HepG2 (cell line): ENCODE results near the gene NKAIN2. TPM values are rescaled to one million over a fixed set of nuclear protein-coding genes. Genes with fewer than 3 reads are reported as not detected.

ENCODE experiments used
- ATAC-seq: fragments of 200-7000 bp; cut with Tn5 transposase; 3 replicates; pipeline ENCODE4 v1.9.1; 2020; ENCODE audit warnings: mild to moderate bottlenecking, moderate library complexity
- BruUV-seq: library from RNA; stranded (reverse); fragments of 400-500 nt; replicated peaks from 2 replicates; lab custom pipeline; 2021; lab: Mats Ljungman, UMichigan
- CTCF ChIA-PET: fragments of 300-600 bp; formaldehyde crosslinking; extraction: SDS; loops from one replicate; lab custom pipeline; 2021; ENCODE audit warnings: low total read pairs, inconsistent platforms, low intra/inter-chr PET ratio; lab: Yijun Ruan, JAX
- POLR2A ChIA-PET: fragments of 350-600 bp; sonication (Branson Sonifier 250); formaldehyde crosslinking; loops from one replicate; lab custom pipeline; 2020; ENCODE audit warnings: antibody characterized with exemption, inconsistent platforms; lab: Yijun Ruan, JAX
- DNase-seq: peaks from one replicate; pipeline ENCODE4 v3.0.0-alpha.2; 2015; ENCODE audit warnings: low spot score
- FAIRE-seq: peaks from 3 replicates; lab custom pipeline; 2011; peaks lifted over from hg19 to GRCh38; lab: Jason Lieb, UNC
- H2AFZ ChIP-seq: one replicate; pipeline ENCODE4 v1.6.1; 2011; ENCODE audit warnings: low read length, inconsistent platforms
- H3K27ac ChIP-seq: fragments of 300-600 bp; 3 replicates; pipeline ENCODE4 v1.8.0; 2011; ENCODE audit warnings: mixed run types, mild to moderate bottlenecking, mixed read lengths, low read length, inconsistent platforms; ENCODE audit not compliant: insufficient read depth; ENCODE audit errors: extremely low read length
- H3K27me3 ChIP-seq, 2 experiments: fragments of 200-600 bp in 1 of 2; 2 replicates in 1 of 2; 3 replicates in 1 of 2; pipeline versions ENCODE4 v1.6.0 to v1.8.0; 2011; ENCODE audit warnings: low read length in 2 of 2, mild to moderate bottlenecking in 2 of 2, moderate library complexity in 2 of 2, inconsistent platforms in 1 of 2; ENCODE audit not compliant: insufficient read depth in 2 of 2, control insufficient read depth in 1 of 2
- H3K36me3 ChIP-seq, 2 experiments: fragments of 200-600 bp in 1 of 2; replicated peaks in 1 of 2; 2 replicates in 1 of 2; 3 replicates in 1 of 2; pipeline versions ENCODE4 v1.5.1 to v1.8.0; 2011; ENCODE audit warnings: low read length in 2 of 2, inconsistent platforms in 1 of 2; ENCODE audit not compliant: insufficient read depth in 2 of 2, control insufficient read depth in 1 of 2
- H3K4me1 ChIP-seq: 2 replicates; pipeline ENCODE4 v1.5.1; 2012; ENCODE audit warnings: low read length, inconsistent platforms; ENCODE audit not compliant: insufficient read depth
- H3K4me2 ChIP-seq: 2 replicates; pipeline ENCODE4 v1.6.0; 2011; ENCODE audit warnings: low read depth, low read length, inconsistent platforms
- H3K4me3 ChIP-seq, 3 experiments: fragments of 200-600 bp in 1 of 3; sonication (generic), shearing (Covaris generic) in 1 of 3; replicated peaks in 1 of 3; 2 replicates each; pipeline ENCODE4 v1.5.1; 2011 to 2016; ENCODE audit warnings: low read length in 3 of 3, inconsistent platforms in 2 of 3, low read depth in 2 of 3, mild to moderate bottlenecking in 2 of 3, control low read depth in 1 of 3, mixed read lengths in 1 of 3; ENCODE audit not compliant: insufficient read depth in 1 of 3
- H3K79me2 ChIP-seq: one replicate; pipeline ENCODE4 v1.6.1; 2011; ENCODE audit warnings: low read length, inconsistent platforms; ENCODE audit not compliant: insufficient read depth
- H3K9ac ChIP-seq: 2 replicates; pipeline ENCODE4 v1.6.0; 2011; ENCODE audit warnings: mild to moderate bottlenecking, low read depth, low read length, inconsistent platforms; ENCODE audit not compliant: insufficient read depth
- H3K9me3 ChIP-seq: 2 replicates; pipeline ENCODE4 v1.5.1; 2012; ENCODE audit warnings: mild to moderate bottlenecking, low read length
- H4K20me1 ChIP-seq: 2 replicates; pipeline ENCODE4 v1.6.0; 2011; ENCODE audit warnings: inconsistent platforms, mild to moderate bottlenecking, low read length, moderate library complexity; ENCODE audit not compliant: insufficient read depth
- ARNTL ChIP-seq: sonication (generic); formaldehyde crosslinking; IDR thresholded peaks from 2 replicates; pipeline ENCODE4 v1.4.0; 2020; ENCODE audit warnings: mild to moderate bottlenecking, missing genetic modification reagents
- MLLT10 ChIP-seq: sonication (generic); formaldehyde crosslinking; IDR thresholded peaks from 2 replicates; pipeline ENCODE4 v1.4.0; 2020; ENCODE audit warnings: missing genetic modification reagents
- TGIF2 ChIP-seq: IDR thresholded peaks from 2 replicates; pipeline ENCODE4 v1.6.1; 2016; ENCODE audit warnings: control low read depth, missing compliant biosample characterization
- TMF1 ChIP-seq: sonication (generic); formaldehyde crosslinking; IDR thresholded peaks from 2 replicates; pipeline ENCODE4 v1.8.1; 2022; ENCODE audit warnings: low read depth, missing genetic modification reagents
- ZMYM3 ChIP-seq: sonication (generic); formaldehyde crosslinking; IDR thresholded peaks from 2 replicates; pipeline ENCODE4 v1.5.1; 2020; ENCODE audit warnings: mild to moderate bottlenecking, missing genetic modification reagents
- ZNF546 ChIP-seq: sonication (generic); formaldehyde crosslinking; conservative IDR thresholded peaks from 2 replicates; pipeline ENCODE4 v1.8.1; 2023; ENCODE audit warnings: mild to moderate bottlenecking, missing genetic modification reagents
- ZNF567 ChIP-seq: sonication (generic); formaldehyde crosslinking; IDR thresholded peaks from 2 replicates; pipeline ENCODE4 v1.8.1; 2023; ENCODE audit warnings: mild to moderate bottlenecking, missing genetic modification reagents, borderline replicate concordance
- ZNF616 ChIP-seq: sonication (generic); formaldehyde crosslinking; IDR thresholded peaks from 2 replicates; pipeline ENCODE4 v1.5.0; 2020; ENCODE audit warnings: low read depth, mild to moderate bottlenecking, missing genetic modification reagents
- WGBS: methylation state at CpG from one replicate; pipeline ENCODE4 v1.1.6; 2017; ENCODE audit warnings: low lambda C conversion rate; 5-methylcytosine and 5-hydroxymethylcytosine counted together
- in situ Hi-C: cut with HindIII; loops from 2 replicates; pipeline ENCODE4 v1.10.0; 2017; ENCODE audit warnings: low pct_unique_long_range_greater_than_20kb; ENCODE audit not compliant: extremely low pct_ligation_motif_present
- intact Hi-C: fragments of 100-400 bp; cut with micrococcal nuclease; formaldehyde crosslinking; loops from one replicate; pipeline ENCODE4 v1.10.0; 2022; ENCODE audit not compliant: unreplicated experiment
- polyA plus RNA-seq, 8 experiments: library from polyadenylated mRNA; depleted of rRNA in 3 of 8; stranded (reverse) in 7 of 8; unstranded in 1 of 8; fragments of >200 nt; fragmentation: Illumina TruSeq in 4 of 8; extraction: Trizol in 4 of 8; gene quantifications; 2 replicates each; pipeline versions ENCODE4 v1.2.1 to v1.2.3, GENCODE V29; 2011 to 2016; ENCODE audit warnings: low read depth in 4 of 8, missing spikeins in 1 of 8, mixed read lengths in 1 of 8; ENCODE audit not compliant: insufficient read depth in 1 of 8
- total RNA-seq, 5 experiments: library from RNA; depleted of rRNA; stranded (reverse); fragments of >200 nt; fragmentation: Illumina TruSeq; extraction: Trizol; gene quantifications; 2 replicates each; pipeline ENCODE4 v1.2.3, GENCODE V29; 2016; ENCODE audit warnings: low read depth in 1 of 5
- TF ChIP-seq, protein P1 (sequence below): sonication (generic); formaldehyde crosslinking; IDR thresholded peaks from 2 replicates; pipeline ENCODE4 v1.8.0; 2022; ENCODE audit warnings: missing genetic modification reagents, mild to moderate bottlenecking, inconsistent platforms, borderline replicate concordance
- TF ChIP-seq, protein P2 (sequence below): sonication (generic); formaldehyde crosslinking; IDR thresholded peaks from 2 replicates; pipeline ENCODE4 v1.5.0; 2020; ENCODE audit warnings: missing genetic modification reagents
- TF ChIP-seq, protein P3 (sequence below): sonication (generic); formaldehyde crosslinking; IDR thresholded peaks from 2 replicates; pipeline ENCODE4 v1.9.0; 2021; ENCODE audit warnings: missing genetic modification reagents, borderline replicate concordance
- TF ChIP-seq, protein P4 (sequence below): sonication (generic); formaldehyde crosslinking; IDR thresholded peaks from 2 replicates; pipeline ENCODE4 v1.5.1; 2020; ENCODE audit warnings: mild to moderate bottlenecking, moderate library complexity, missing genetic modification reagents
- TF ChIP-seq, protein P5 (sequence below): sonication (generic); formaldehyde crosslinking; IDR thresholded peaks from 2 replicates; pipeline ENCODE4 v1.5.1; 2020; ENCODE audit warnings: missing genetic modification reagents, mild to moderate bottlenecking, borderline replicate concordance

Gene NKAIN2
- total and polyA plus RNA-seq, 2 of the 13 experiments (the other 11 are each of a cell fraction or from before 2014, with no cell fraction given), result not detected

DNA sequence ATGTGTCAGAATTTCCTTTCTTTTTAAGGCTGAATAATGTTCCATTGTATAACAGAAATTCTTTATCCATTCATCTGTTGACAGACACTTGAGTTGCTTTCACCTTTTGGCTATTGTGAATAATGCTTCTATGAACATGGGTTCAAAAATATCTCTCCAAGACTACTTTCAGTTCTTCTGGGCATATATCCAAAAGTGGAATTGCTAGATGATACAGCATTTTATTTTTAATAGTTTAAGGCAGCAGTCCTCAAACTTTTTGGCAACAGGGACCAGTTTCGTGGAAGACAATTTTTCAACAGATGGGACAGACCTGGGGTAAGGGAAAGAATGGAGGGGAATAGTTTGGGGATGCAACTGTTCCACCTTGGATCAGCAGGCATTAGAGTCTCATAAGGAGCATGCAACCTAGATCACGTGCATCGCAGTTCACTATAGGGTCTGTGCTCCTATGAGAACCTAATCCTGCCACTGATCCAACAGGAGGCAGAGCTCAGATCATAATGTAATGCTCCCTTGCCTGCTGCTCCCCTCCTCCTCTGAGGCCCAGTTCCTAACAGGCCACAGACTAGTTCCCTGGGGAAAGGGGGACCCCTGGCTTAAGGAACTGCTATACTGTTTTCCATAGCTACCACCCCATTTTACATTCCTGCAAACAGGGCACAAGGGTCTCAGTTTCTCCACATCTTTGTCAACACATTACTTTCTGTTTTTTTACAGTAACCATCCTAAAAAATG is 918.6 kb downstream of the NKAIN2 start:
- H3K36me3 ChIP-seq, result no peaks in the 10 kb centered on the region
- FAIRE-seq, result no peak
- CTCF ChIA-PET, result no interaction called here
- TF ChIP-seq, protein P1, sequence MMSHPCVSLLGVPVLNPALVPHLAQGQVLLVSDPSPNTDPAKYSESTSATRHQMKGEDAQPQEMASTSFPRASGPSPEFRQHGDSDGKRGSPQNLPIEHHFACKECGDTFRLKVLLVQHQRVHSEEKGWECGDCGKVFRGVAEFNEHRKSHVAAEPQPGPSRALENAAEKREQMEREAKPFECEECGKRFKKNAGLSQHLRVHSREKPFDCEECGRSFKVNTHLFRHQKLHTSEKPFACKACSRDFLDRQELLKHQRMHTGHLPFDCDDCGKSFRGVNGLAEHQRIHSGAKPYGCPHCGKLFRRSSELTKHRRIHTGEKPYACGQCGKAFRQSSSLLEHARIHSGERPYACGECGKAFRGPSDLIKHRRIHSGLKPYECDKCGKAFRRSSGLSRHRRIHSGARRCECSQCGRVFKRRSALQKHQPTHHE (CRISPR knock-in tag), result no peak
- TF ChIP-seq, protein P2, sequence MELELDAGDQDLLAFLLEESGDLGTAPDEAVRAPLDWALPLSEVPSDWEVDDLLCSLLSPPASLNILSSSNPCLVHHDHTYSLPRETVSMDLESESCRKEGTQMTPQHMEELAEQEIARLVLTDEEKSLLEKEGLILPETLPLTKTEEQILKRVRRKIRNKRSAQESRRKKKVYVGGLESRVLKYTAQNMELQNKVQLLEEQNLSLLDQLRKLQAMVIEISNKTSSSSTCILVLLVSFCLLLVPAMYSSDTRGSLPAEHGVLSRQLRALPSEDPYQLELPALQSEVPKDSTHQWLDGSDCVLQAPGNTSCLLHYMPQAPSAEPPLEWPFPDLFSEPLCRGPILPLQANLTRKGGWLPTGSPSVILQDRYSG (CRISPR knock-in tag), result no peak
- TF ChIP-seq ARNTL (CRISPR knock-in tag) (no peak), ZMYM3 (no peak), TMF1 (CRISPR knock-in tag) (no peak), ZNF546 (CRISPR knock-in tag) (no peak), ZNF616 (CRISPR knock-in tag) (no peak), ZNF567 (CRISPR knock-in tag) (no peak), TGIF2 (CRISPR knock-in tag) (no peak), MLLT10 (CRISPR knock-in tag) (no peak)
- TF ChIP-seq, protein P3, sequence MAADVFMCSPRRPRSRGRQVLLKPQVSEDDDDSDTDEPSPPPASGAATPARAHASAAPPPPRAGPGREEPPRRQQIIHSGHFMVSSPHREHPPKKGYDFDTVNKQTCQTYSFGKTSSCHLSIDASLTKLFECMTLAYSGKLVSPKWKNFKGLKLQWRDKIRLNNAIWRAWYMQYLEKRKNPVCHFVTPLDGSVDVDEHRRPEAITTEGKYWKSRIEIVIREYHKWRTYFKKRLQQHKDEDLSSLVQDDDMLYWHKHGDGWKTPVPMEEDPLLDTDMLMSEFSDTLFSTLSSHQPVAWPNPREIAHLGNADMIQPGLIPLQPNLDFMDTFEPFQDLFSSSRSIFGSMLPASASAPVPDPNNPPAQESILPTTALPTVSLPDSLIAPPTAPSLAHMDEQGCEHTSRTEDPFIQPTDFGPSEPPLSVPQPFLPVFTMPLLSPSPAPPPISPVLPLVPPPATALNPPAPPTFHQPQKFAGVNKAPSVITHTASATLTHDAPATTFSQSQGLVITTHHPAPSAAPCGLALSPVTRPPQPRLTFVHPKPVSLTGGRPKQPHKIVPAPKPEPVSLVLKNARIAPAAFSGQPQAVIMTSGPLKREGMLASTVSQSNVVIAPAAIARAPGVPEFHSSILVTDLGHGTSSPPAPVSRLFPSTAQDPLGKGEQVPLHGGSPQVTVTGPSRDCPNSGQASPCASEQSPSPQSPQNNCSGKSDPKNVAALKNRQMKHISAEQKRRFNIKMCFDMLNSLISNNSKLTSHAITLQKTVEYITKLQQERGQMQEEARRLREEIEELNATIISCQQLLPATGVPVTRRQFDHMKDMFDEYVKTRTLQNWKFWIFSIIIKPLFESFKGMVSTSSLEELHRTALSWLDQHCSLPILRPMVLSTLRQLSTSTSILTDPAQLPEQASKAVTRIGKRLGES (CRISPR knock-in tag), result no peak
- TF ChIP-seq, protein P4, sequence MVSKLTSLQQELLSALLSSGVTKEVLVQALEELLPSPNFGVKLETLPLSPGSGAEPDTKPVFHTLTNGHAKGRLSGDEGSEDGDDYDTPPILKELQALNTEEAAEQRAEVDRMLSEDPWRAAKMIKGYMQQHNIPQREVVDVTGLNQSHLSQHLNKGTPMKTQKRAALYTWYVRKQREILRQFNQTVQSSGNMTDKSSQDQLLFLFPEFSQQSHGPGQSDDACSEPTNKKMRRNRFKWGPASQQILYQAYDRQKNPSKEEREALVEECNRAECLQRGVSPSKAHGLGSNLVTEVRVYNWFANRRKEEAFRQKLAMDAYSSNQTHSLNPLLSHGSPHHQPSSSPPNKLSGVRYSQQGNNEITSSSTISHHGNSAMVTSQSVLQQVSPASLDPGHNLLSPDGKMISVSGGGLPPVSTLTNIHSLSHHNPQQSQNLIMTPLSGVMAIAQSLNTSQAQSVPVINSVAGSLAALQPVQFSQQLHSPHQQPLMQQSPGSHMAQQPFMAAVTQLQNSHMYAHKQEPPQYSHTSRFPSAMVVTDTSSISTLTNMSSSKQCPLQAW (CRISPR knock-in tag), result no peak
- TF ChIP-seq, protein P5, sequence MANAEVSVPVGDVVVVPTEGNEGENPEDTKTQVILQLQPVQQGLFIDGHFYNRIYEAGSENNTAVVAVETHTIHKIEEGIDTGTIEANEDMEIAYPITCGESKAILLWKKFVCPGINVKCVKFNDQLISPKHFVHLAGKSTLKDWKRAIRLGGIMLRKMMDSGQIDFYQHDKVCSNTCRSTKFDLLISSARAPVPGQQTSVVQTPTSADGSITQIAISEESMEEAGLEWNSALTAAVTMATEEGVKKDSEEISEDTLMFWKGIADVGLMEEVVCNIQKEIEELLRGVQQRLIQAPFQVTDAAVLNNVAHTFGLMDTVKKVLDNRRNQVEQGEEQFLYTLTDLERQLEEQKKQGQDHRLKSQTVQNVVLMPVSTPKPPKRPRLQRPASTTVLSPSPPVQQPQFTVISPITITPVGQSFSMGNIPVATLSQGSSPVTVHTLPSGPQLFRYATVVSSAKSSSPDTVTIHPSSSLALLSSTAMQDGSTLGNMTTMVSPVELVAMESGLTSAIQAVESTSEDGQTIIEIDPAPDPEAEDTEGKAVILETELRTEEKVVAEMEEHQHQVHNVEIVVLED (CRISPR knock-in tag), result no peak
- TF ChIP-seq, all 625 proteins: peak for 0
- H3K4me3 ChIP-seq, result no peak overlapping the region
- no peaks in the 10 kb centered on the region for H3K9me3 ChIP-seq
- no peak overlapping the region for H2AFZ ChIP-seq
- no peak overlapping the region for H3K4me2 ChIP-seq
- POLR2A ChIA-PET, result no interaction called here
- no peaks in the 10 kb centered on the region for H3K27me3 ChIP-seq
- H3K27ac ChIP-seq, result no peak overlapping the region
- no peaks in the 10 kb centered on the region for H3K79me2 ChIP-seq
- no TSS peak for BruUV-seq
- DNase-seq, result no peak
- 0% methylated on average over 2 of the region's 3 CpGs for WGBS
- no peaks in the 10 kb centered on the region for H4K20me1 ChIP-seq
- in situ Hi-C loops (no loop called here), intact Hi-C loops (no loop called here)
- H3K9ac ChIP-seq, result no peak overlapping the region
- H3K4me1 ChIP-seq, result no peaks in the 10 kb centered on the region
- ATAC-seq, result no peak
